HepG2 (cell line): Measurements from ENCODE around the gene ZIC4.

Experiments
- KAT7 ChIP-seq: IDR thresholded peaks from 2 replicates; pipeline ENCODE4 v1.6.1; 2018; ENCODE audit warnings: borderline replicate concordance, missing compliant biosample characterization
- ONECUT2 ChIP-seq: sonication (generic); formaldehyde crosslinking; IDR thresholded peaks from 2 replicates; pipeline ENCODE4 v1.4.0; 2020; ENCODE audit warnings: missing genetic modification reagents
- PLRG1 ChIP-seq: fragments of 450-650 bp; conservative IDR thresholded peaks from 2 replicates; pipeline ENCODE4 v1.6.1; 2016
- PRMT3 ChIP-seq: sonication (generic); formaldehyde crosslinking; IDR thresholded peaks from 2 replicates; pipeline ENCODE4 v1.8.1; 2022; ENCODE audit warnings: low read depth, mild to moderate bottlenecking, moderate library complexity, missing genetic modification reagents, borderline replicate concordance
- RFX5 ChIP-seq: IDR thresholded peaks from 2 replicates; pipeline ENCODE4 v1.6.1; 2011; ENCODE audit warnings: low read depth, low read length, improper control_type of control experiment
- SRF ChIP-seq: IDR thresholded peaks from 2 replicates; pipeline ENCODE4 v1.6.1; 2011; ENCODE audit warnings: mild to moderate bottlenecking, low read depth, low read length, moderate library complexity
- ZBTB49 ChIP-seq: sonication (generic); formaldehyde crosslinking; IDR thresholded peaks from 2 replicates; pipeline ENCODE4 v1.4.0; 2020; ENCODE audit warnings: missing genetic modification reagents, borderline replicate concordance
- ZFX ChIP-seq: sonication (generic); formaldehyde crosslinking; IDR thresholded peaks from 2 replicates; pipeline ENCODE4 v1.4.0; 2020; ENCODE audit warnings: mild to moderate bottlenecking, low read depth, missing genetic modification reagents, moderate library complexity
- ZNF24 ChIP-seq: fragments of 450-650 bp; IDR thresholded peaks from 2 replicates; pipeline ENCODE4 v1.6.1; 2017; ENCODE audit warnings: antibody characterized with exemption, mild to moderate bottlenecking
- TF ChIP-seq, protein P1 (sequence below), 2 experiments: IDR thresholded peaks; 2 replicates each; pipeline ENCODE4 v1.6.1; 2011 to 2012; ENCODE audit warnings: low read length in 2 of 2, borderline replicate concordance in 1 of 2, low read depth in 1 of 2, mild to moderate bottlenecking in 1 of 2, moderate library complexity in 1 of 2
- TF ChIP-seq, protein P2 (sequence below): sonication (generic); formaldehyde crosslinking; IDR thresholded peaks from 2 replicates; pipeline ENCODE4 v1.4.0; 2020; ENCODE audit warnings: low read depth, missing genetic modification reagents

- TF ChIP-seq PLRG1 (no peak), KAT7 (CRISPR knock-in tag) (no peak), ONECUT2 (CRISPR knock-in tag) (no peak), ZNF24 (no peak), SRF (no peak), ZBTB49 (CRISPR knock-in tag) (no peak), PRMT3 (CRISPR knock-in tag) (no peak), ZFX (no peak), RFX5 (no peak)
- TF ChIP-seq, protein P1, sequence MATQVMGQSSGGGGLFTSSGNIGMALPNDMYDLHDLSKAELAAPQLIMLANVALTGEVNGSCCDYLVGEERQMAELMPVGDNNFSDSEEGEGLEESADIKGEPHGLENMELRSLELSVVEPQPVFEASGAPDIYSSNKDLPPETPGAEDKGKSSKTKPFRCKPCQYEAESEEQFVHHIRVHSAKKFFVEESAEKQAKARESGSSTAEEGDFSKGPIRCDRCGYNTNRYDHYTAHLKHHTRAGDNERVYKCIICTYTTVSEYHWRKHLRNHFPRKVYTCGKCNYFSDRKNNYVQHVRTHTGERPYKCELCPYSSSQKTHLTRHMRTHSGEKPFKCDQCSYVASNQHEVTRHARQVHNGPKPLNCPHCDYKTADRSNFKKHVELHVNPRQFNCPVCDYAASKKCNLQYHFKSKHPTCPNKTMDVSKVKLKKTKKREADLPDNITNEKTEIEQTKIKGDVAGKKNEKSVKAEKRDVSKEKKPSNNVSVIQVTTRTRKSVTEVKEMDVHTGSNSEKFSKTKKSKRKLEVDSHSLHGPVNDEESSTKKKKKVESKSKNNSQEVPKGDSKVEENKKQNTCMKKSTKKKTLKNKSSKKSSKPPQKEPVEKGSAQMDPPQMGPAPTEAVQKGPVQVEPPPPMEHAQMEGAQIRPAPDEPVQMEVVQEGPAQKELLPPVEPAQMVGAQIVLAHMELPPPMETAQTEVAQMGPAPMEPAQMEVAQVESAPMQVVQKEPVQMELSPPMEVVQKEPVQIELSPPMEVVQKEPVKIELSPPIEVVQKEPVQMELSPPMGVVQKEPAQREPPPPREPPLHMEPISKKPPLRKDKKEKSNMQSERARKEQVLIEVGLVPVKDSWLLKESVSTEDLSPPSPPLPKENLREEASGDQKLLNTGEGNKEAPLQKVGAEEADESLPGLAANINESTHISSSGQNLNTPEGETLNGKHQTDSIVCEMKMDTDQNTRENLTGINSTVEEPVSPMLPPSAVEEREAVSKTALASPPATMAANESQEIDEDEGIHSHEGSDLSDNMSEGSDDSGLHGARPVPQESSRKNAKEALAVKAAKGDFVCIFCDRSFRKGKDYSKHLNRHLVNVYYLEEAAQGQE (IDR thresholded peaks at IDR 0.05; ENCODE audit: borderline replicate concordance in 1 of 2, low read depth in 1 of 2, low read length in 2 of 2), result no peak
- TF ChIP-seq, protein P2, sequence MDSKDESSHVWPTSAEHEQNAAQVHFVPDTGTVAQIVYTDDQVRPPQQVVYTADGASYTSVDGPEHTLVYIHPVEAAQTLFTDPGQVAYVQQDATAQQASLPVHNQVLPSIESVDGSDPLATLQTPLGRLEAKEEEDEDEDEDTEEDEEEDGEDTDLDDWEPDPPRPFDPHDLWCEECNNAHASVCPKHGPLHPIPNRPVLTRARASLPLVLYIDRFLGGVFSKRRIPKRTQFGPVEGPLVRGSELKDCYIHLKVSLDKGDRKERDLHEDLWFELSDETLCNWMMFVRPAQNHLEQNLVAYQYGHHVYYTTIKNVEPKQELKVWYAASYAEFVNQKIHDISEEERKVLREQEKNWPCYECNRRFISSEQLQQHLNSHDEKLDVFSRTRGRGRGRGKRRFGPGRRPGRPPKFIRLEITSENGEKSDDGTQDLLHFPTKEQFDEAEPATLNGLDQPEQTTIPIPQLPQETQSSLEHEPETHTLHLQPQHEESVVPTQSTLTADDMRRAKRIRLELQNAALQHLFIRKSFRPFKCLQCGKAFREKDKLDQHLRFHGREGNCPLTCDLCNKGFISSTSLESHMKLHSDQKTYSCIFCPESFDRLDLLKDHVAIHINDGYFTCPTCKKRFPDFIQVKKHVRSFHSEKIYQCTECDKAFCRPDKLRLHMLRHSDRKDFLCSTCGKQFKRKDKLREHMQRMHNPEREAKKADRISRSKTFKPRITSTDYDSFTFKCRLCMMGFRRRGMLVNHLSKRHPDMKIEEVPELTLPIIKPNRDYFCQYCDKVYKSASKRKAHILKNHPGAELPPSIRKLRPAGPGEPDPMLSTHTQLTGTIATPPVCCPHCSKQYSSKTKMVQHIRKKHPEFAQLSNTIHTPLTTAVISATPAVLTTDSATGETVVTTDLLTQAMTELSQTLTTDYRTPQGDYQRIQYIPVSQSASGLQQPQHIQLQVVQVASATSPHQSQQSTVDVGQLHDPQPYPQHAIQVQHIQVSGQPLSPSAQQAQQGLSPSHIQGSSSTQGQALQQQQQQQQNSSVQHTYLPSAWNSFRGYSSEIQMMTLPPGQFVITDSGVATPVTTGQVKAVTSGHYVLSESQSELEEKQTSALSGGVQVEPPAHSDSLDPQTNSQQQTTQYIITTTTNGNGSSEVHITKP (CRISPR knock-in tag), result no peak
Measured at GRCh38 chr3:147417551-147418295, 11.4 kb upstream of the ZIC4 start.
